ENCODE data around the gene MAD2L2. TPM values are rescaled to one million over a fixed set of nuclear protein-coding genes. Genes with fewer than 3 reads are reported as not detected.

MAD2L2 gene
- total RNA-seq, 1 donor from 2014 or later: 18.3 TPM

- DNase-seq (ENCODE audit: low spot score in 2 of 2): no peak
- TF ChIP-seq CTCF (IDR thresholded peaks at IDR 0.05): no peak
- peaks cover 0 to 6% of the 10 kb centered on the region in 2 donors for H3K4me1 ChIP-seq
- H3K27ac ChIP-seq: no peak overlapping the region
- peaks cover 11% of the 10 kb centered on the region for H3K27me3 ChIP-seq
- H3K9me3 ChIP-seq: no peaks in the 10 kb centered on the region
- no peaks in the 10 kb centered on the region for H3K36me3 ChIP-seq
- intact Hi-C loops (cut with DNase I): no loop called here
- H3K4me3 ChIP-seq: no peak overlapping the region
Observed at GRCh38 chr1:11697893-11698210, 16.9 kb upstream of the MAD2L2 start.

- H3K4me3 ChIP-seq: no peak overlapping the region
- H3K27ac ChIP-seq: no peak overlapping the region
- no peak for DNase-seq (ENCODE audit: low spot score in 2 of 2)
- intact Hi-C loops (cut with DNase I): no loop called here
- H3K9me3 ChIP-seq: no peaks in the 10 kb centered on the region
- H3K36me3 ChIP-seq: no peaks in the 10 kb centered on the region
- no peak for TF ChIP-seq CTCF (IDR thresholded peaks at IDR 0.05)
- peaks cover 0 to 9% of the 10 kb centered on the region in 2 donors for H3K4me1 ChIP-seq
- peaks cover 12% of the 10 kb centered on the region for H3K27me3 ChIP-seq
Observed at GRCh38 chr1:11697188-11697892, 16.4 kb upstream of the MAD2L2 start.

- H3K4me3 ChIP-seq: no peak overlapping the region
- peaks cover 27% of the 10 kb centered on the region for H3K27me3 ChIP-seq
- no peak for TF ChIP-seq CTCF (IDR thresholded peaks at IDR 0.05)
- H3K27ac ChIP-seq: no peak overlapping the region
- no peaks in the 10 kb centered on the region for H3K36me3 ChIP-seq
- H3K9me3 ChIP-seq: no peaks in the 10 kb centered on the region
- no peak for DNase-seq (ENCODE audit: low spot score in 2 of 2)
- intact Hi-C loops (cut with DNase I): no loop called here
- H3K4me1 ChIP-seq: peaks cover 8 to 14% of the 10 kb centered on the region in 2 donors
Observed at GRCh38 chr1:11695861-11696260, 14.9 kb upstream of the MAD2L2 start.

- H3K9me3 ChIP-seq: no peaks in the 10 kb centered on the region
- H3K27ac ChIP-seq: no peak overlapping the region
- no peak for TF ChIP-seq CTCF (IDR thresholded peaks at IDR 0.05)
- H3K27me3 ChIP-seq: peaks cover 34% of the 10 kb centered on the region
- no peak overlapping the region for H3K4me3 ChIP-seq
- H3K36me3 ChIP-seq: no peaks in the 10 kb centered on the region
- peaks cover 8 to 15% of the 10 kb centered on the region in 2 donors for H3K4me1 ChIP-seq
- DNase-seq (ENCODE audit: low spot score in 2 of 2): no peak
- intact Hi-C loops (cut with DNase I): no loop called here
Observed at GRCh38 chr1:11693917-11694316, 13.0 kb upstream of the MAD2L2 start.

- Histone ChIP-seq H3K4me1 (peaks cover 8 to 15% of the 10 kb centered on the region in 2 donors), H3K9me3 (no peaks in the 10 kb centered on the region), H3K27me3 (peaks cover 34% of the 10 kb centered on the region), H3K36me3 (no peaks in the 10 kb centered on the region), H3K27ac (no peak overlapping the region), H3K4me3 (no peak overlapping the region)
- intact Hi-C loops (cut with DNase I): no loop called here
- no peak for TF ChIP-seq CTCF (IDR thresholded peaks at IDR 0.05)
- peak in 1 of 2 donors; percentile 70 for DNase-seq (ENCODE audit: low spot score in 2 of 2)
Observed at GRCh38 chr1:11693024-11693590, 12.2 kb upstream of the MAD2L2 start.
